SU-DHL-6 (cell line): ENCODE results near the gene TCF7L1.

Source experiments
- H2AFZ ChIP-seq: fragments of 200-600 bp; sonication (generic); 2 replicates; pipeline ENCODE4 v1.6.1; 2014; ENCODE audit warnings: low read depth, mild to moderate bottlenecking, moderate library complexity, mixed read lengths, antibody characterized with exemption, low read length; ENCODE audit not compliant: severe bottlenecking
- H3F3A ChIP-seq: fragments of 200-600 bp; shearing (Covaris generic); 2 replicates; pipeline ENCODE4 v1.6.0; 2016; ENCODE audit warnings: antibody characterized with exemption, mild to moderate bottlenecking; ENCODE audit not compliant: insufficient read depth
- H3K27ac ChIP-seq: fragments of 200-600 bp; sonication (generic); 2 replicates; pipeline ENCODE4 v1.5.1; 2016; ENCODE audit warnings: low read depth, mild to moderate bottlenecking, low read length, moderate library complexity, mixed read lengths
- H3K27me3 ChIP-seq: fragments of 200-600 bp; sonication (generic), shearing (Covaris generic); 2 replicates; pipeline ENCODE4 v1.6.0; 2014; ENCODE audit warnings: mild to moderate bottlenecking, low read length
- H3K36me3 ChIP-seq: fragments of 200-600 bp; sonication (generic); 2 replicates; pipeline ENCODE4 v1.6.1; 2014; ENCODE audit warnings: mild to moderate bottlenecking, low read length, mixed read lengths
- H3K4me2 ChIP-seq: fragments of 300-600, 200-600 bp; shearing (Covaris generic), sonication (generic); 2 replicates; pipeline ENCODE4 v1.6.0; 2014; ENCODE audit warnings: low read length, low read depth, mild to moderate bottlenecking; ENCODE audit not compliant: poor library complexity, severe bottlenecking
- H3K4me3 ChIP-seq: fragments of 200-600 bp; sonication (generic); 2 replicates; pipeline ENCODE4 v1.5.1; 2014; ENCODE audit warnings: antibody characterized with exemption, low read length, mild to moderate bottlenecking, mixed read lengths; ENCODE audit not compliant: insufficient read depth, poor library complexity, severe bottlenecking
- H3K79me2 ChIP-seq: fragments of 200-600 bp; sonication (generic); 2 replicates; pipeline ENCODE4 v1.6.1; 2014; ENCODE audit warnings: mild to moderate bottlenecking, low read length, moderate library complexity; ENCODE audit not compliant: insufficient read depth
- H3K9ac ChIP-seq: fragments of 200-600 bp; sonication (generic); 2 replicates; pipeline ENCODE4 v1.7.0; 2014; ENCODE audit warnings: mild to moderate bottlenecking, low read length
- H3K9me2 ChIP-seq: fragments of 200-600 bp; sonication (generic); replicated peaks from 2 replicates; pipeline ENCODE4 v1.6.1; 2014; ENCODE audit warnings: low read length; ENCODE audit not compliant: insufficient read depth
- H3K9me3 ChIP-seq: fragments of 200-600 bp; sonication (generic); 2 replicates; pipeline ENCODE4 v1.6.1; 2014; ENCODE audit warnings: low read length, mixed read lengths; ENCODE audit not compliant: insufficient read depth
- H4K20me1 ChIP-seq: fragments of 200-600 bp; sonication (generic); 2 replicates; pipeline ENCODE4 v1.6.1; 2014; ENCODE audit warnings: low read depth, mild to moderate bottlenecking, antibody characterized with exemption, low read length, moderate library complexity, mixed read lengths
- EZH2phosphoT487 ChIP-seq: fragments of 200-600 bp; sonication (generic), shearing (Covaris generic); conservative IDR thresholded peaks from 2 replicates; pipeline ENCODE4 v1.6.1; 2018; ENCODE audit warnings: mild to moderate bottlenecking, antibody characterized with exemption, low read length, moderate library complexity, mixed read lengths
- TF ChIP-seq, protein P1 (sequence below): fragments of 200-600 bp; sonication (generic); IDR thresholded peaks from one replicate; pipeline ENCODE4 v1.5.1; 2017; ENCODE audit warnings: antibody characterized with exemption, mild to moderate bottlenecking, low read length, moderate library complexity; ENCODE audit not compliant: insufficient read depth, poor library complexity, severe bottlenecking

TCF7L1 gene

DNA sequence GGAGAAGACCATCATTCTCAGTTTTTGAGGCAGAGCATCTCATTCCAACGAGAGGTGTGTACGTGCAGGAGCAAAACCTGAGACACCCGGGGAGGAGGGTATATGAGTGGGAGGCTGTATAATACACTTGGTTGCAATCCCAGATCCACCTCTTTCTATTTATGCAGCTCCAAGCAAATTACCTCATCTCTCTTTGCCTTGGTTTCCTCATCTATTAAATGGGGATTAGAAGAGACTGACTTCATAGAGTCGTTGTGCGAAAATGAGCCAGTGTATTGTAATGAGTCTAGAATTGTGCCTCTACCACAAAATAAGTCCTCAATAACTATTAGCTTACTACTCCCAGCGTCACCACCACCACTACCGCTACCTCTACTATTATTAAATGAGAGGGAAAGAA, 154.5 kb downstream of the TCF7L1 start:
- no peaks in the 10 kb centered on the region for H3F3A ChIP-seq
- H4K20me1 ChIP-seq: no peaks in the 10 kb centered on the region
- H2AFZ ChIP-seq: no peak overlapping the region
- TF ChIP-seq, protein P1, sequence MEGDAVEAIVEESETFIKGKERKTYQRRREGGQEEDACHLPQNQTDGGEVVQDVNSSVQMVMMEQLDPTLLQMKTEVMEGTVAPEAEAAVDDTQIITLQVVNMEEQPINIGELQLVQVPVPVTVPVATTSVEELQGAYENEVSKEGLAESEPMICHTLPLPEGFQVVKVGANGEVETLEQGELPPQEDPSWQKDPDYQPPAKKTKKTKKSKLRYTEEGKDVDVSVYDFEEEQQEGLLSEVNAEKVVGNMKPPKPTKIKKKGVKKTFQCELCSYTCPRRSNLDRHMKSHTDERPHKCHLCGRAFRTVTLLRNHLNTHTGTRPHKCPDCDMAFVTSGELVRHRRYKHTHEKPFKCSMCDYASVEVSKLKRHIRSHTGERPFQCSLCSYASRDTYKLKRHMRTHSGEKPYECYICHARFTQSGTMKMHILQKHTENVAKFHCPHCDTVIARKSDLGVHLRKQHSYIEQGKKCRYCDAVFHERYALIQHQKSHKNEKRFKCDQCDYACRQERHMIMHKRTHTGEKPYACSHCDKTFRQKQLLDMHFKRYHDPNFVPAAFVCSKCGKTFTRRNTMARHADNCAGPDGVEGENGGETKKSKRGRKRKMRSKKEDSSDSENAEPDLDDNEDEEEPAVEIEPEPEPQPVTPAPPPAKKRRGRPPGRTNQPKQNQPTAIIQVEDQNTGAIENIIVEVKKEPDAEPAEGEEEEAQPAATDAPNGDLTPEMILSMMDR: no peak
- no peak for TF ChIP-seq EZH2phosphoT487
- no peak overlapping the region for H3K9ac ChIP-seq
- H3K9me2 ChIP-seq: no peaks in the 10 kb centered on the region
- no peaks in the 10 kb centered on the region for H3K27me3 ChIP-seq
- no peaks in the 10 kb centered on the region for H3K36me3 ChIP-seq
- no peaks in the 10 kb centered on the region for H3K9me3 ChIP-seq
- no peak overlapping the region for H3K27ac ChIP-seq
- H3K79me2 ChIP-seq: no peaks in the 10 kb centered on the region
- no peak overlapping the region for H3K4me2 ChIP-seq
- no peak overlapping the region for H3K4me3 ChIP-seq

GRCh38 chr2:85288244-85288725, 155.1 kb downstream of the TCF7L1 start:
- Histone ChIP-seq H3K4me3 (no peak overlapping the region), H4K20me1 (no peaks in the 10 kb centered on the region), H3K36me3 (no peaks in the 10 kb centered on the region), H3F3A (no peaks in the 10 kb centered on the region), H3K79me2 (no peaks in the 10 kb centered on the region), H3K4me2 (no peak overlapping the region), H3K9ac (no peak overlapping the region), H2AFZ (no peak overlapping the region), H3K27ac (no peak overlapping the region), H3K9me2 (no peaks in the 10 kb centered on the region), H3K9me3 (no peaks in the 10 kb centered on the region), H3K27me3 (no peaks in the 10 kb centered on the region)
- TF ChIP-seq, protein P1: no peak
- TF ChIP-seq EZH2phosphoT487: no peak

GRCh38 chr2:85291425-85292023, 158.3 kb downstream of the TCF7L1 start:
- Histone ChIP-seq H2AFZ (no peak overlapping the region), H3K4me2 (no peak overlapping the region), H3K4me3 (no peak overlapping the region)

More at GRCh38 chr2:85291425-85292023, 158.3 kb downstream of the TCF7L1 start:
- Histone ChIP-seq H3F3A (no peaks in the 10 kb centered on the region), H3K9me3 (no peaks in the 10 kb centered on the region), H3K9ac (no peak overlapping the region), H3K27me3 (no peaks in the 10 kb centered on the region), H3K36me3 (no peaks in the 10 kb centered on the region), H3K79me2 (no peaks in the 10 kb centered on the region), H4K20me1 (no peaks in the 10 kb centered on the region), H3K9me2 (no peaks in the 10 kb centered on the region), H3K27ac (no peak overlapping the region)
- TF ChIP-seq, protein P1: no peak
- TF ChIP-seq EZH2phosphoT487: no peak
